ENCODE data around the gene RPUSD1. TPM values are rescaled to one million over a fixed set of nuclear protein-coding genes. Genes with fewer than 3 reads are reported as not detected.

Gene RPUSD1
- polyA plus RNA-seq, 2 of the 4 experiments (the other 2 are of a cell fraction): 10.6 to 29.3 TPM

DNA sequence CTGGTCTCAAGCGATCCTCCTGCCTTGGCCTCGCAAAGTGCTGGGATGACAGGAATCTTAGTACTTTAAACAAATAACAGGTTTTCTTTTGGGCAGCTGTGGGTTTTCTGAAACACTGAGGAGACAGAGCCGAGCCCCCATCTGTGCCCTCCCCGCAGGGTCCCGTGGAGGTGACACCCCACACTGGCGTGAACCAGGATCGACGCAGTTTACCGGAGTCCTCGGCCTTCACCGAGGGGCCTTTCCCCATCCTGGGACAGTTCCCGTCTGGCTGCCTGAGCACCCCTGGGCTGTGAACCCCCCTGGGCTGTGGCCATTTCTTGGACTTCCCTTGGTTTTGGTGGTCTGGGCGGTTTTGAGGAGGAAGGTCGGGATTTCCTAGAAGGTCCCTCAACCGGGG lies 27.7 kb upstream of the RPUSD1 start:
- no peak overlapping the region for H3K27ac ChIP-seq
- ATAC-seq (no peak), DNase-seq (ENCODE audit: low read depth in 1 of 2, low spot score in 1 of 2) (no peak), FAIRE-seq (no peak)
- H3K4me3 ChIP-seq: no peak overlapping the region
- H3K4me1 ChIP-seq: peaks cover 11% of the 10 kb centered on the region; the same call in 2 of the 3 replicates
- 86% methylated on average over 15 of the region's 15 CpGs for WGBS (ENCODE audit: missing lambda C conversion rate)
- CTCF ChIA-PET: interaction anchor here (0.6 to 5.0 kb wide), 3 partner anchors 79 to 287 kb away, joined by 3 to 32 read pairs (median 10); no protein-coding TSS in a partner anchor
- H3K4me2 ChIP-seq: no peak overlapping the region
- TF ChIP-seq EP300 (IDR thresholded peaks at IDR 0.05) (no peak), ZC3H11A (IDR thresholded peaks at IDR 0.05) (no peak), BHLHE40 (IDR thresholded peaks at IDR 0.05; ENCODE audit: low read depth, low read length) (no peak), MAFK (IDR thresholded peaks at IDR 0.05; ENCODE audit: partially characterized antibody) (no peak), FOSB (CRISPR knock-in tag; IDR thresholded peaks at IDR 0.05) (no peak)
- TF ChIP-seq, protein P1, sequence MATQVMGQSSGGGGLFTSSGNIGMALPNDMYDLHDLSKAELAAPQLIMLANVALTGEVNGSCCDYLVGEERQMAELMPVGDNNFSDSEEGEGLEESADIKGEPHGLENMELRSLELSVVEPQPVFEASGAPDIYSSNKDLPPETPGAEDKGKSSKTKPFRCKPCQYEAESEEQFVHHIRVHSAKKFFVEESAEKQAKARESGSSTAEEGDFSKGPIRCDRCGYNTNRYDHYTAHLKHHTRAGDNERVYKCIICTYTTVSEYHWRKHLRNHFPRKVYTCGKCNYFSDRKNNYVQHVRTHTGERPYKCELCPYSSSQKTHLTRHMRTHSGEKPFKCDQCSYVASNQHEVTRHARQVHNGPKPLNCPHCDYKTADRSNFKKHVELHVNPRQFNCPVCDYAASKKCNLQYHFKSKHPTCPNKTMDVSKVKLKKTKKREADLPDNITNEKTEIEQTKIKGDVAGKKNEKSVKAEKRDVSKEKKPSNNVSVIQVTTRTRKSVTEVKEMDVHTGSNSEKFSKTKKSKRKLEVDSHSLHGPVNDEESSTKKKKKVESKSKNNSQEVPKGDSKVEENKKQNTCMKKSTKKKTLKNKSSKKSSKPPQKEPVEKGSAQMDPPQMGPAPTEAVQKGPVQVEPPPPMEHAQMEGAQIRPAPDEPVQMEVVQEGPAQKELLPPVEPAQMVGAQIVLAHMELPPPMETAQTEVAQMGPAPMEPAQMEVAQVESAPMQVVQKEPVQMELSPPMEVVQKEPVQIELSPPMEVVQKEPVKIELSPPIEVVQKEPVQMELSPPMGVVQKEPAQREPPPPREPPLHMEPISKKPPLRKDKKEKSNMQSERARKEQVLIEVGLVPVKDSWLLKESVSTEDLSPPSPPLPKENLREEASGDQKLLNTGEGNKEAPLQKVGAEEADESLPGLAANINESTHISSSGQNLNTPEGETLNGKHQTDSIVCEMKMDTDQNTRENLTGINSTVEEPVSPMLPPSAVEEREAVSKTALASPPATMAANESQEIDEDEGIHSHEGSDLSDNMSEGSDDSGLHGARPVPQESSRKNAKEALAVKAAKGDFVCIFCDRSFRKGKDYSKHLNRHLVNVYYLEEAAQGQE (IDR thresholded peaks at IDR 0.05): no peak
- TF ChIP-seq, protein P2, sequence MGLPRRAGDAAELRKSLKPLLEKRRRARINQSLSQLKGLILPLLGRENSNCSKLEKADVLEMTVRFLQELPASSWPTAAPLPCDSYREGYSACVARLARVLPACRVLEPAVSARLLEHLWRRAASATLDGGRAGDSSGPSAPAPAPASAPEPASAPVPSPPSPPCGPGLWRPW (IDR thresholded peaks at IDR 0.05): no peak
- POLR2A ChIA-PET: no interaction called here
- peaks cover 3% of the 10 kb centered on the region; the same call in 1 of the 3 replicates for H3K9me3 ChIP-seq

DNA sequence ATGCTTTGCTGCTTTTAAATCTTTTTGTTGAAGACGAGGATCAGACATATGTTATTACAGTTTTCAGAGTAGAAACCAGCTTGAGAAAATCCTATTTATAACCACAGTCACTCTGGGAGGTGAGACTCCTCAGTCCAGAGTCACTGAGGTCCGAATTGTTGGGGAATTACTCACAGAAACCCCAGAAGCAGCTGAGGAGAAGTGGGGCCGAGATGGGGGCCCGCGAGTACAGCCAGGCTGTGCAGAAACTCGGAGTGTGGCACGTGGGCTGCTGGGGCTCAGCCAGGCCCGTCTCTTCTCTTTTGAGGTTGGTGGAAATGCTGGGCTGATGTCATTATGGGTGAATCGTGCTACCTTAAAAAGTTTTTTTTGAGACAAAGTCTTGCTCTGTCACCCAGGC lies 26.8 kb upstream of the RPUSD1 start:
- ChIA-PET CTCF (interaction anchor here (0.5 to 5.4 kb wide), 14 partner anchors 10 to 970 kb away, joined by 3 to 91 read pairs (median 4); partner anchors contain the start of gene GNG13), POLR2A (no interaction called here)
- no peak for TF ChIP-seq MAZ (IDR thresholded peaks at IDR 0.05; ENCODE audit: borderline replicate concordance, low read depth, low read length)
- TF ChIP-seq CBX2 (IDR thresholded peaks at IDR 0.05; ENCODE audit: borderline replicate concordance, low read depth): no peak
- TF ChIP-seq, protein P3, sequence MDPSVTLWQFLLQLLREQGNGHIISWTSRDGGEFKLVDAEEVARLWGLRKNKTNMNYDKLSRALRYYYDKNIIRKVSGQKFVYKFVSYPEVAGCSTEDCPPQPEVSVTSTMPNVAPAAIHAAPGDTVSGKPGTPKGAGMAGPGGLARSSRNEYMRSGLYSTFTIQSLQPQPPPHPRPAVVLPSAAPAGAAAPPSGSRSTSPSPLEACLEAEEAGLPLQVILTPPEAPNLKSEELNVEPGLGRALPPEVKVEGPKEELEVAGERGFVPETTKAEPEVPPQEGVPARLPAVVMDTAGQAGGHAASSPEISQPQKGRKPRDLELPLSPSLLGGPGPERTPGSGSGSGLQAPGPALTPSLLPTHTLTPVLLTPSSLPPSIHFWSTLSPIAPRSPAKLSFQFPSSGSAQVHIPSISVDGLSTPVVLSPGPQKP (IDR thresholded peaks at IDR 0.05; ENCODE audit: low read depth, low read length): no peak
- TF ChIP-seq NPAS2 (CRISPR knock-in tag; IDR thresholded peaks at IDR 0.05; ENCODE audit: borderline replicate concordance): no peak
- TF ChIP-seq ZSCAN20 (CRISPR knock-in tag; IDR thresholded peaks at IDR 0.05): no peak
- TF ChIP-seq TFCP2L1 (CRISPR knock-in tag; IDR thresholded peaks at IDR 0.05): no peak
- TF ChIP-seq, protein P4, sequence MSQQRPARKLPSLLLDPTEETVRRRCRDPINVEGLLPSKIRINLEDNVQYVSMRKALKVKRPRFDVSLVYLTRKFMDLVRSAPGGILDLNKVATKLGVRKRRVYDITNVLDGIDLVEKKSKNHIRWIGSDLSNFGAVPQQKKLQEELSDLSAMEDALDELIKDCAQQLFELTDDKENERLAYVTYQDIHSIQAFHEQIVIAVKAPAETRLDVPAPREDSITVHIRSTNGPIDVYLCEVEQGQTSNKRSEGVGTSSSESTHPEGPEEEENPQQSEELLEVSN (IDR thresholded peaks at IDR 0.05; ENCODE audit: borderline replicate concordance, low read depth): no peak
- TF ChIP-seq, protein P5, sequence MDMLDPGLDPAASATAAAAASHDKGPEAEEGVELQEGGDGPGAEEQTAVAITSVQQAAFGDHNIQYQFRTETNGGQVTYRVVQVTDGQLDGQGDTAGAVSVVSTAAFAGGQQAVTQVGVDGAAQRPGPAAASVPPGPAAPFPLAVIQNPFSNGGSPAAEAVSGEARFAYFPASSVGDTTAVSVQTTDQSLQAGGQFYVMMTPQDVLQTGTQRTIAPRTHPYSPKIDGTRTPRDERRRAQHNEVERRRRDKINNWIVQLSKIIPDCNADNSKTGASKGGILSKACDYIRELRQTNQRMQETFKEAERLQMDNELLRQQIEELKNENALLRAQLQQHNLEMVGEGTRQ (IDR thresholded peaks at IDR 0.05): no peak
- no peak for TF ChIP-seq JUN (IDR thresholded peaks at IDR 0.05)
- no peak for TF ChIP-seq SREBF2 (IDR thresholded peaks at IDR 0.05)
- TF ChIP-seq, protein P6, sequence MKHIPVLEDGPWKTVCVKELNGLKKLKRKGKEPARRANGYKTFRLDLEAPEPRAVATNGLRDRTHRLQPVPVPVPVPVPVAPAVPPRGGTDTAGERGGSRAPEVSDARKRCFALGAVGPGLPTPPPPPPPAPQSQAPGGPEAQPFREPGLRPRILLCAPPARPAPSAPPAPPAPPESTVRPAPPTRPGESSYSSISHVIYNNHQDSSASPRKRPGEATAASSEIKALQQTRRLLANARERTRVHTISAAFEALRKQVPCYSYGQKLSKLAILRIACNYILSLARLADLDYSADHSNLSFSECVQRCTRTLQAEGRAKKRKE (CRISPR knock-in tag; IDR thresholded peaks at IDR 0.05; ENCODE audit: low read depth): no peak
- TF ChIP-seq, protein P1 (IDR thresholded peaks at IDR 0.05): no peak
- ATAC-seq (no peak), FAIRE-seq (no peak), DNase-seq (ENCODE audit: low read depth in 1 of 2, low spot score in 1 of 2) (no peak)
- H3K9me3 ChIP-seq: peaks cover 3% of the 10 kb centered on the region; the same call in 1 of the 3 replicates
- no peak overlapping the region for H3K27ac ChIP-seq
- H3K4me2 ChIP-seq: no peak overlapping the region
- 75% methylated on average over 9 of the region's 9 CpGs for WGBS (ENCODE audit: missing lambda C conversion rate)
- peaks cover 11% of the 10 kb centered on the region; the same call in 2 of the 3 replicates for H3K4me1 ChIP-seq
- H3K4me3 ChIP-seq: no peak overlapping the region
